ENCODE results near the gene ADAM33. TPM values are rescaled to one million over a fixed set of nuclear protein-coding genes. Genes with fewer than 3 reads are reported as not detected.

The ADAM33 gene
- total RNA-seq, 2 donors from 2014 or later, result 6.7 to 8.1 TPM

DNA sequence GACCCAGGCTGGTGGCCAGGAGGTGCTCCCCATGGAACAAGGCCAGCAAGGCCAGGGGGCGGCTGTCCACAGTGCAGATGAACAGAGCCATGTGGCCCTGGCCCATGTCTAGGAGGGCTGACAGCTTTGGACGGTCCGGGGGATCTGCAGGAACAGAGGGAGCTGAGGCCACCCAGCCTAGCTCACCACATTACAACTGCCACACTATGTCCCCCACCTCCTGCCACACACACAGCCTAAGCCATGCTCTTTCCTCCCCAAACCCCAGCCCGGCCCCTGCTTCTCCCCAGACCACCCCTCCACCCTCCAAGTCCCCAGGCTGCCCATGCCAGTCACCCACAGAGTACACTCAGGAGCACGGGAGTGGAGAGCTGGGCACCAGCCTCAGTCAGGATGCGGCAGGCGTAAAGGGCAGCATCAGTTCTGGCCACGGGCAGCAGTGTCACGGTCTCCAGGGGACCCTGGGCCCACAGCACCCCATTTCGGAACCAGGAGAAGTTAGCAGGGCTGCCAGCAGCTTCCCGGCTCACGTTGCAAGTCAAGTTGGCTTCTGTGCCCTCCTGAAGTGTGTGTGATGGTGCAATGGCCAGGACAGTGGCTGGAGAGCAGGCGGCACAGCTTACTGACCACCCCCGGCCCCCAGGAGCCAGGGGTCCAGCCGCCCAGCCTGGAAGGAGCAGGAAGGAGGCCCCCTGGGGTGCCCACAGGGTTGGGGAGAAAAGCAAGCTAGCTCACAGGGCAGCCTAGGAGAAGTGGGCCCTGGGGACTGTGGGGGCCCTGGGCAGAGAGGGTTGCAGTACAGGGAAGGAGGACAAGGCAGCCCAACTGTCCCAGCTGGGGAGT is 15.2 kb upstream of the ADAM33 start:
- intact Hi-C loops (cut with DNase I), result no loop called here
- DNase-seq, result no peak
- Histone ChIP-seq H3K27ac (no peak overlapping the region), H3K9me3 (no peaks in the 10 kb centered on the region), H3K4me3 (no peak overlapping the region), H3K36me3 (no peaks in the 10 kb centered on the region), H3K9ac (ENCODE audit: low read depth in 2 of 2, low read length in 2 of 2) (no peak overlapping the region), H3K27me3 (no peaks in the 10 kb centered on the region), H3K4me1 (no peaks in the 10 kb centered on the region)
- TF ChIP-seq CTCF (IDR thresholded peaks at IDR 0.05), result no peak

DNA sequence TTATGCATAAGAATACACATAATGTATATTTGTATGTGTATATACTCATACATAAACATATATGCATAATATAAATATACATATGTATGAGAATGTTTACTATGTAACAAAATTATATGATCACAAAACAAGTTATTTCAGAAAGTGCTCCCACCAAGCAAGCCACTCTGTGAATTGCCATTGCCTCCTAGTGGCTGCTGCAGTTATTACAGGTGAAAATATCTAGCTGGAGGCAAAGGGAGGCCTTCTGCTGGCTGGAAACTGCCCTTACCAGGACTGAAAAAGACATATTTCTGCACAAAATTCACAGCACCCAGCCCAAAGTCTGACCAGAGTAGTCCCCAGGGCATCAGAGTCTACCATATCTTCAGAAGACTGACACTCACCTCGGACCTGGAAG is 14.4 kb upstream of the ADAM33 start:
- no peak overlapping the region for H3K4me3 ChIP-seq
- no peaks in the 10 kb centered on the region for H3K36me3 ChIP-seq
- H3K4me1 ChIP-seq, result no peaks in the 10 kb centered on the region
- no peaks in the 10 kb centered on the region for H3K27me3 ChIP-seq
- H3K9me3 ChIP-seq, result no peaks in the 10 kb centered on the region
- H3K9ac ChIP-seq (ENCODE audit: low read depth in 2 of 2, low read length in 2 of 2), result no peak overlapping the region
- no peak overlapping the region for H3K27ac ChIP-seq
- intact Hi-C loops (cut with DNase I), result no loop called here
- no peak for TF ChIP-seq CTCF (IDR thresholded peaks at IDR 0.05)
- DNase-seq, result no peak

- H3K9me3 ChIP-seq, result no peaks in the 10 kb centered on the region
- intact Hi-C loops (cut with DNase I), result no loop called here
Observed at GRCh38 chr20:3694864-3695263, 13.1 kb upstream of the ADAM33 start.

DNA sequence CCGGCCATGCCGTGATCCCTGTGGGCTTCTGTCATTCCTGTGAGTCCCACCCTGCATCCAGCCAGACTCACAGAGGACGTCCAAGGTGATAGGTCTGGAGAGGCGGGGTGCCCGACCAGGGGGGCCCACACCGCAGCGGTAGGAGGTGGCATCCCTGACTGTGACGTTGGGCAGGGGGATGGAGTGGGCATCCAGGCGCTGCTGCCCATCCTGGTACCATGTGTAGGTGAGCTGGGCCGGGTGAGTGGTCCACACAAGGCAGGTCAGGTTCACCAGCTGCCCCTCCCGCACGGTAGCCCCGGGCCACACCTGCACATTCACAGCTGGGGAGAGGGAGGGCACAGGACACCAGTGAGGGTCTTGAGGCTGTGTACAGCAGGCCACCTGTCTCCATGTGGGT is 11.6 kb upstream of the ADAM33 start:
- intact Hi-C loops (cut with DNase I), result no loop called here
- no peak overlapping the region for H3K4me3 ChIP-seq
- no peaks in the 10 kb centered on the region for H3K27me3 ChIP-seq
- no peak overlapping the region for H3K9ac ChIP-seq (ENCODE audit: low read depth in 2 of 2, low read length in 2 of 2)
- H3K4me1 ChIP-seq, result no peaks in the 10 kb centered on the region
- no peaks in the 10 kb centered on the region for H3K9me3 ChIP-seq
- no peak for DNase-seq
- H3K36me3 ChIP-seq, result no peaks in the 10 kb centered on the region
- TF ChIP-seq CTCF (IDR thresholded peaks at IDR 0.05), result no peak
- no peak overlapping the region for H3K27ac ChIP-seq

More at GRCh38 chr20:3694864-3695263, 13.1 kb upstream of the ADAM33 start:
- Histone ChIP-seq H3K9ac (ENCODE audit: low read depth in 2 of 2, low read length in 2 of 2) (no peak overlapping the region), H3K4me1 (no peaks in the 10 kb centered on the region), H3K27ac (no peak overlapping the region), H3K36me3 (no peaks in the 10 kb centered on the region), H3K27me3 (no peaks in the 10 kb centered on the region), H3K4me3 (no peak overlapping the region)
- TF ChIP-seq CTCF (IDR thresholded peaks at IDR 0.05), result no peak
- DNase-seq, result no peak

- Histone ChIP-seq H3K4me3 (no peak overlapping the region), H3K9me3 (no peaks in the 10 kb centered on the region), H3K27me3 (no peaks in the 10 kb centered on the region), H3K9ac (ENCODE audit: low read depth in 2 of 2, low read length in 2 of 2) (no peak overlapping the region), H3K36me3 (no peaks in the 10 kb centered on the region), H3K4me1 (no peaks in the 10 kb centered on the region), H3K27ac (no peak overlapping the region)
- no peak for DNase-seq
- no peak for TF ChIP-seq CTCF (IDR thresholded peaks at IDR 0.05)
- intact Hi-C loops (cut with DNase I), result no loop called here
Observed at GRCh38 chr20:3692706-3693294, 11.0 kb upstream of the ADAM33 start.
